HG03520 (cell line): ENCODE data around the gene NPTXR.

Experiments
- ATAC-seq: cut with Tn5 transposase; IDR thresholded peaks from one replicate; pipeline ENCODE4 v1.9.1; 2021; ENCODE audit warnings: mild to moderate bottlenecking, moderate library complexity; ENCODE audit not compliant: unreplicated experiment

NPTXR gene

GRCh38 chr22:38799265-38800002 is 44.4 kb downstream of the NPTXR start:
- no peak for ATAC-seq

DNA sequence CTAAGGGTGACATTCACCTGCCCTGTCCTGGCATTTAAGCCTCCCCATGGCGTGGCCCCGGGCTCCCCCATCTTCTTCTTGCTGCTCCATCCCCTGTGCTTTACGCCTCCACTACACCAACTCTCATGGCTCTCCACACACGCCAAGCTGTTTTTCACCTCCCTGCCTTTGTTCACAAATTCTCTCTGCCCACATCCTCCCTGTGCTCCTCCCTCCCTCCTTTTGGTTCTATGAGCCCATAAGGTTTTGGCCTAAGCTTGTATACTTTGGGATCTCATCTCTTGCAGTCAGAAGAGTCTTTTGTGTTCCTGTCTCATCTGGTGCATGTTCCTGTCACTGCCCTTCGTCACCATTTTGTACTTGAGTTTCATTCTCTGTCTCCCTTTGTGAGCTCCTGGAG is 45.3 kb downstream of the NPTXR start:
- no peak for ATAC-seq

DNA sequence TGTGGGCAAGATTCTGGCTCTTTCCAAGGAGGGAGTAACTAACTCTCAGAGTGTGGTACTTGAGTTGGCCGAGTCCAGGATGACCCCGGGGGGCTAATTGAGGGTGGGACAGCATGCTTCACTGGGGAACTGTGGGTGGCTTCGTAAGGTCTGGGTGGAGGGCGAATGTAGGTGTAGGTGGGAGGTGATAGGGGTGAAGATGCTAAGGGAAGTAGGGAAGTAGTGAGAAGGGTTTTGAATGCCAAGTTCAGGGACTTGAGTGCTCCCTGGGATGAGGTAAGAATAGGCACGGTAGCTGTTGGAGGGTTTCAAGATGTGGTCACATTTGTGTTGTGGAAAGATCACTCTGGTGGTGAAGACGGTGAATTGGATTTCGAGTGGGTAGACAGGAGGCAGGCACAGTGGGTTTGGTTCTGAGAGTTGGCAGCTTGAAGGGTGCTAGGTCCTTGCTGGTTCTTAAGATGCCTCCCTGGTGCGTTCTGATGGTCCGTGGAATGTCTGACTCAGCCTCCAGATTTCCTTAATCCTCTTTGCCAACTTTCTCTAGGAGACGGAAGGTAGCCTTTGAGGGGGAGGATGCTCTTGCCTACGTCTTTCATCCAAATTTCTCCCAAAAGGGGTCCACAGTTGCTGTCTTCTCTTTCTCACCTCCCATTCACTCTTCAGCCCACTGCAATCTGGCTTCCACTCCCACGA is 47.4 kb downstream of the NPTXR start:
- no peak for ATAC-seq

- ATAC-seq = no peak
These were observed 48.3 kb downstream of the NPTXR start for GRCh38 chr22:38795569-38795968.

DNA sequence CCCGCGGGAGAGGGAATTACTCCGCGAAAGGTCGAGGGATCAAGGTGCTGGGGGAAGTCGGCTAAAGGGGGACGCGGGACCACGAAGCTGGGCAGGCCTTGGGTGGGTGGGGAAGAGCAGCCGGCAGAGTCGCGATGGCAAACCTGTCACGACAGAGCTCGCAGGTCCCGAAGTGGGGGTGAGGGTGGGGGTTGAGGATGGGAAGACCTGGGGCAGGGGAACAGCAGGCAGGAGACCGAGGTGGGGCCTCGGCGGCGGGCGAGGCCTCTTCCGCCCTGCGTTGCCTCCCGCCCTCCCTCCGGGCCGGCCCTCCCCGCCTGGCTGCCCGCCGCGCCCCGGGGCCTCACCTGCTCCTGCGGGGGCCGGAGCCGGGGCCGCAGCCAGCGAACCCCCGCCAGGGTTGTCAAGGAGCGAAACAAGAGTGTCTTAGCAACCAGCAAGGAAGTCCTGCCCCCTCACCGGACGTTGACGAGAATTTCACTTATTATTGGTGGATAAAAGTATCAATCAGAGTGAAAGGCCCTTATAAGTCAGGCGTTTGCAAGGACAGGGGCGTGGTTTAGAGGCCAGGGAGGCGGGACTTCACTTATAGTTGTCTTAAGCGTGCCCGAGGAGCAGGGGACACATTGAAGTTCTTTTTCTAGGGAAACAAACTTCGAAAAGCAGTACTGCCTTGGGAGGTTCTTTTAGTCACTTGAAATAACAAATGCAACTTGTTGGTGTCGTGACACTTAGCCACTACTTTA is 49.9 kb downstream of the NPTXR start, which contains the start of gene DNAL4:
DNAL4 (minus strand) TSS at position 423 of the 746 bp plus-strand sequence. CDS start 11,412 bp downstream, outside the sequence.
- peak; percentile 93 for ATAC-seq

DNA sequence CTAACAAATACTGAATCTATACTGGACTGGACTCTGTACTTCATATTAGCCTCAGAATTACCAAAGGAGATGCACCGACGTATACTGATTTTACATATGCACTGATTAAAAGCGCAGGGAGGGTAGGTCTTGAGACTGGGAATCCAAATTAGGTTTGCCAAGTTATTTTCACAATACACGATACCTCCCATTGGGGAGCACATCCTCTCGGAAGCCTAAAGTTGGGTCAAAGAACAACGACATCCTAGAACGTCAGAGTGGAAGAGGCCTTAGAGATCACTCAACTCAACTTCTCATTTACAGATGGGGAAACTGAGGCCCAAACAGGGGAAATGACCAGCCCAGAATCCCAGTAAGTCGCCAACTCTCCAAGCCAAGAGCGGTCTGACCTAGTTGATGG is 50.5 kb downstream of the NPTXR start:
- no peak for ATAC-seq

DNA sequence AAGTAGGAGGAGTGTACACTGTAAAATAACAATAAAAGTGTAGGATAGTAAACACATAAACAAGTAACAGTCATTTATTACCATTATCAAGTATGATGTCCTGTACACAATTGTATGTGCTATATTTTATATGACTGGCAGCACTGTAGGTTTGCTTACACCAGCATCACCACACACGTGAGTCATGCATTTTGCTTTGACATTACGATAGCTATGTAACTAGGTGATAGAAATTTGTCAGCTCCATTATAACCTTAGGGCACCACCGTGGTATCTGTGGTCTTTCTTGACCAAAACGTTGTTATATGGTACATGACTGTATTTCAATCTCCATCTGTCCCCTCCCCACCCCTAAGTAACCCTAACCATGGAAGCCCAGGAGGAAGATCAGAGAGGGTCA is 51.0 kb downstream of the NPTXR start:
- no peak for ATAC-seq

DNA sequence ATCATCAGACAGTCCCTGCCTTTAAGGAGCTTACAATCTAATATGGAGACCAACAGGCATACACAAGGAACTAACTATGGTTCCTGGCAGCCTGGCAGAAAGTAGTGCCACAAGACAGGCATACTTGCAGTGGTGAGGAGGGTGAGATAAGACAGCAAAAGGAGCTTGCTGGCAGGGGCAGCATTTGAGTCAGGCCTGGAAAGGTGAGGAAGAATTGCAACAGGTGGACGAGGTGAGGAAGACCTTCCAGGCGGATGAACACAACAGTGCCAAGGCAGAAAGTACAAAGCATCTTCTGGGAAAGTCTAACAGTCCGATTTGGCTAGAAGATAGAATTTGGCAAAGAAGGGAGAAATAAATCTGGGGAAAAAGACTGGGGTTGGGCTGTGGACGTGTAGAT is 54.2 kb downstream of the NPTXR start:
- no peak for ATAC-seq

DNA sequence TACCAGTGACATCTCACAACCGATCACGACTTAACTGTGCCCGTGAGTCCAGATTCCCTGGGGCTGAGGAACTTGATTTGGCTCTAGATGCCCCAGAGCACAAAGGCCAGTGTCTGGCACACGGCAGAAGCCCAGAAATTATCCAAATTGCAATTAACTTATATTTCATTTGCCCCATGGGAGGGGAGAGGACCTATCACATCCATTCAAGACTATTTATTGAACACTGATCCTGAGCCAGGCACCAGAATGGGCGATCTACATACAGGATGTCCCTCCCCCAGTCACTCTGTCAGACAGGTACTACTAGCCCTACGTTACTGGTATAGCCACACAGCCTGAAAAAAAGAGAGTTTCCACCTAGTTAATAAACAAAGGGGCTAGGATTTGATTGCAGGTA is 55.0 kb downstream of the NPTXR start:
- ATAC-seq = no peak

GRCh38 chr22:38788021-38788816 is 55.6 kb downstream of the NPTXR start:
- ATAC-seq = no peak

DNA sequence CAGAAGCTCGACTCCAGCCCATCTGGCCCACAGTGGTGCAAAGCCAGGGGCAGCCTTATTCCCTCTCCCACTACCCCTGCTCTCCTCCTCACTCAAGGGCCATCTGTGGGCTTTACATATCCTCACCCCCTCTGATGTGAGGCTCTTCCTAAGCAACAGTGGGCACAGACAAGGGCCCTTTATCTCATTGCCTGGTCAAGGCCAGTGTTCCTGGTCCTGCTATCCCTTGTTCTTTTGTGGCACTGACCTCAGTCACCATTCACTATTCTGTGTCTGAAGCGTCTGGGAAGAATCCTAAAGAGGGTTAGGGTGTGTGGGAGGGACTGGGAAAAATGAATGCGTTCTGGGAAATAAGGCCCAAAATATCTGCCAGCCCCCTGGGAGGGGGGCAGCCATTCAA is 57.2 kb downstream of the NPTXR start:
- ATAC-seq = no peak

GRCh38 chr22:38784856-38785255 is 59.0 kb downstream of the NPTXR start:
- ATAC-seq = no peak

GRCh38 chr22:38784035-38784434 is 59.8 kb downstream of the NPTXR start:
- no peak for ATAC-seq

GRCh38 chr22:38783095-38783615 is 60.7 kb downstream of the NPTXR start:
- no peak for ATAC-seq

DNA sequence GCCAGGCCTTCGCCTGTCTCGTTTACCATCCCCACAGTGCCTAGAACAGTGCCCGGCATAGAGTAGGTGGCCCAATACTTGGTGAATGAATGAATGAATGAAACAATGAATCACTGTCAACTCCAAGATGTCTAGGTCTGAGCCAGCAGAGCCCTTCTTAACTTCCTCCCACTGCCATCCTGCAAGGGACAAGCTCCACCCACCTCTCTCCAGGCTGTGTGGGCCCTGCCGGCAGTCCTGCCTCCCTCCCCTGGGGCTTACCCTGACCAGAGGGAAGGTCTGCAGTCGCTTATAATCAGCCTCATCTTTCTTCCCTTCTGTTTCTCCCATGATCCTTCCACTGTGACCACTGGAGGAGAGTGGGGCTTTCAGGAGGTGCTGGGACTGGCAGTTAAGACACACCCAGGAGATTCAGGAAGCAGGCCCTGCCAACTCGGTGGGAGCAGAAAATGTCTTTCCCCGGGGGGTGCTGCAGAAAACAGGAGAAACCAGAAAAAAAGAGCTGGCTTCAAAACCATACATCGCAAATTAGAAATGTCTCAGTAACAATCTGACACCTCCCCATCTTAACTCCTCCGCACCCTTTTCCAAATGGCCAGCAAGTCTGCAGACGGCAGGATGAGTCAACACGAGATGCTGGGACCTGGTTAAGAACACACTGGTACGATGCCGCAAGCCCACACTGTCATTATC is 61.3 kb downstream of the NPTXR start:
- ATAC-seq = no peak

DNA sequence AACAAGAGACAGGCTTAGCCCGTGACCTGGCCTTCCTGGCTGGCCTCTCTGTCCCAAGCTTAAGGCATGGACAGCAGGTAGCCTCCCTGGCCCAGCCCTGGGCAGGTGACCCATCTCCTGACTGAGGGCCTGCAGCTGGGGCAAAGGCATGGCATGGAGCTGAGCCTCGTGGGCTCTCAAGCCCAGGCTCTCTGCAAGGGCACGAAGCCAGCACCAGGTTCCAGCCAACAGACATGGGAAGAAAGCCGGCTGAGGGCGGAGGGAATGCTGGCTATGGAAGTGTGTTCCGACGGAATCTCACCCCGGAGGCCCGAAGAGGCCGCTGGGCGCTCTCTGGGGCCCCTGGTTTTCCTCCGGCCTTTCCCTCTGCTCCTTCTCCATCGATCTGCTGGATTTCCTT is 62.8 kb downstream of the NPTXR start:
- ATAC-seq = no peak

- no peak for ATAC-seq
These were observed 66.6 kb downstream of the NPTXR start for GRCh38 chr22:38777087-38777671.

DNA sequence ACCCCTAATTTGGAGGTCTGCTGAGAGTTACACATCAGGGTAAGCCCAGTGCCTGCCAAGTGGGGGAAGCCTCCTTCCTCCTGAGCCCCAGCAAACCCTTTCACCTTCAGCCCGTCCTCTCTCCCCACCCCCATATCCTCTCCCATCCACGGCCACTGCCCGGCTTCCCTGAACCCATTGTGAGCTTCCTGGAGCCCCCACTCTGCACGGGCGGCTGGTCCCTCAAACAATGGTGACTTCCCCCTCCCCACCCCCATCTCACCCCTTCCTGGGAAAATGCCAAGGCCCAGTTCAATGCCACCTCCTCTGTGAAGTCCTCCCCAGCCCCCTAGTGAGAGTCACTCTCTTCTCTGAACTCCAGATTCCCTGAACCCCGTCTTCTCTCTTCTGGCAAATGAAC is 67.7 kb downstream of the NPTXR start:
- no peak for ATAC-seq

DNA sequence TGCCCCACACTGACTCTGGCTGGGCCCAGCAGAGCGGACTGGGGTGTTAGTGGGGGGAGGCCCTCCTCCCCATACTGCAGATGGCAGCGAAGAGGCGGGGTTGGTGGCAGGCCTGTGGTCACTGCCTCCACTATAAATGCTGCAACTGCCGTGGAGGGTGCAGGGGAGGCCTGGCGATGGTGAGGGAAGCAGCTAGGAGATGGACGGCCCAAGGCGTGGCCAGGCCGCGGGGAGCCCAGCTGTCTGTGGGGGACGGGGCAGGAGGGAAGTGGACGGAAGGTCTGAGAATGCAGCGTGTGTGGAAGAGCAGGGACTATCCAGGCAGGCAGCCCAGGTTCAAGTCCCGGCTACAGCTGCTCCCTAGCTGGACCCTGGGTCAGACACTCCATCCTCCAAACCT is 68.2 kb downstream of the NPTXR start:
- ATAC-seq = no peak
